Activated naive CD8-positive, alpha-beta T cell treated with anti-CD3 and anti-CD28 coated beads, Interleukin-2, amount 50 U/mL, for 24 hours (primary cell): ENCODE results near the gene C16orf74.

ENCODE experiments used
- ATAC-seq: fragments of 150-1000 bp; cut with Tn5 transposase; one replicate; pipeline ENCODE4 v1.10.0; 2021
- DNase-seq: peaks from one replicate; pipeline ENCODE4 v3.0.0; 2021
- H3K27ac Mint-ChIP-seq: one replicate; pipeline ENCODE4 v1.8.0; 2021; ENCODE audit warnings: mild to moderate bottlenecking, mixed read lengths
- H3K27me3 Mint-ChIP-seq: one replicate; pipeline ENCODE4 v1.8.0; 2021; ENCODE audit warnings: mixed read lengths
- H3K36me3 Mint-ChIP-seq: one replicate; pipeline ENCODE4 v1.8.0; 2021; ENCODE audit warnings: low read depth, mixed read lengths
- H3K4me1 Mint-ChIP-seq: one replicate; pipeline ENCODE4 v1.8.0; 2021; ENCODE audit warnings: mixed read lengths
- H3K4me3 Mint-ChIP-seq: one replicate; pipeline ENCODE4 v1.8.0; 2021; ENCODE audit warnings: mild to moderate bottlenecking, moderate library complexity, mixed read lengths
- H3K9me3 Mint-ChIP-seq: one replicate; pipeline ENCODE4 v1.8.0; 2021; ENCODE audit warnings: mixed read lengths

C16orf74 gene

GRCh38 chr16:85762970-85763369 is 12.1 kb upstream of the C16orf74 start:
- ATAC-seq (no peak), DNase-seq (no peak)
- Mint-ChIP-seq H3K36me3 (no peaks in the 10 kb centered on the region), H3K9me3 (no peaks in the 10 kb centered on the region), H3K4me3 (no peak overlapping the region), H3K27me3 (peaks cover 17% of the 10 kb centered on the region), H3K4me1 (peaks cover 18% of the 10 kb centered on the region), H3K27ac (no peak overlapping the region)

GRCh38 chr16:85761861-85762260 is 11.0 kb upstream of the C16orf74 start:
- ATAC-seq = no peak

GRCh38 chr16:85759631-85760419 is 8.9 kb upstream of the C16orf74 start:
- DNase-seq (peak; percentile 54), ATAC-seq (no peak)
- peaks cover 37% of the 10 kb centered on the region for H3K4me1 Mint-ChIP-seq
- H3K9me3 Mint-ChIP-seq = no peaks in the 10 kb centered on the region
- H3K36me3 Mint-ChIP-seq = no peaks in the 10 kb centered on the region
- H3K27me3 Mint-ChIP-seq = peaks cover 21% of the 10 kb centered on the region
- H3K4me3 Mint-ChIP-seq = no peak overlapping the region
- no peak overlapping the region for H3K27ac Mint-ChIP-seq

More at GRCh38 chr16:85761861-85762260, 11.0 kb upstream of the C16orf74 start:
- DNase-seq = no peak
- H3K36me3 Mint-ChIP-seq = no peaks in the 10 kb centered on the region
- H3K9me3 Mint-ChIP-seq = no peaks in the 10 kb centered on the region
- H3K4me3 Mint-ChIP-seq = no peak overlapping the region
- H3K4me1 Mint-ChIP-seq = peaks cover 27% of the 10 kb centered on the region
- no peak overlapping the region for H3K27ac Mint-ChIP-seq
- peaks cover 17% of the 10 kb centered on the region for H3K27me3 Mint-ChIP-seq

DNA sequence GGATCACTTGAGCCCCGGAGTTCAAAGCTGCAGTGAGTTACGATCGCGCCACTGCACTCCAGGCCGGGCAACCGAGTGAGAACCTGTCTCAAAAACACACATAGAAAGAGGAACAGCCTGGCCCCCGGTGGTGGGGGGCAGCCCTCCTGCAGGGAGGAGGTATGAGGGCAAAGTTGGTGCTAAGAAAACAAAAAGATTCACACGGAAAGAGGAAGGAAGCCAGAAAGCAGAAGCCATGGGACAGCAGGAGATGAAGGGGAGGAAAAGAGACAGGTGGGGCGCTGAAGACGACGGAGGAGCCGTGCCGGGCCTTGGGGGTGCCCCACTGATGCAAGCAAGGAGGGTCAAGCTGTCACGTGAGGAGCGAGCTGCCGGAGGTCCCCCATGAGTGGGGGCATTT is 8.2 kb upstream of the C16orf74 start:
- H3K36me3 Mint-ChIP-seq = no peaks in the 10 kb centered on the region
- H3K27ac Mint-ChIP-seq = no peak overlapping the region
- H3K4me3 Mint-ChIP-seq = peak overlapping the region; percentile 27
- no peaks in the 10 kb centered on the region for H3K9me3 Mint-ChIP-seq
- ATAC-seq (no peak), DNase-seq (no peak)
- H3K27me3 Mint-ChIP-seq = peaks cover 21% of the 10 kb centered on the region
- peaks cover 40% of the 10 kb centered on the region for H3K4me1 Mint-ChIP-seq

DNA sequence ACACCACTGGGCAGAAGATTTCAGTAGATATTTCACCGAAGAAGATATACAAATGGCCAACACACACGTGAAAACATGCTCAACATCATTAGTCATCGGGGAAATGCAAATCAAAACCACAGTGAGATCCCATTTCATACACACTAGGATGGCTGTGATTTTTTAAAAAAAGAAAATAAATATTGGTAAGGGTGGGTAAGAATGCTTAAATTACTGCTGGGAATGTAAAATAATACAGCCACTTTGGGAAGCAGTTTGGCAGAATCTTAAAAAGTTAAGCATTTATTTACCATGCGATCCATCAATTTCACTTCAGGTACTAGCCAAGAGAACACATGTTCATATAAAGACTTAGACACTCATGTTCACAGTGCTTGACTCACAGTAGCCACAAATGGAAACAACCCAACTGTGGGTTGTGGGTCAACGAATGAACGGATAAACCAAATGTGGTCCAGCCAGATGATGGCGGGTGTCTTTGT is 6.5 kb upstream of the C16orf74 start:
- DNase-seq = peak; percentile 48
- peak; percentile 61 for ATAC-seq
- H3K9me3 Mint-ChIP-seq = no peaks in the 10 kb centered on the region
- H3K4me1 Mint-ChIP-seq = peaks cover 46% of the 10 kb centered on the region
- peaks cover 25% of the 10 kb centered on the region for H3K27me3 Mint-ChIP-seq
- peak overlapping the region; percentile 35 for H3K27ac Mint-ChIP-seq
- H3K36me3 Mint-ChIP-seq = no peaks in the 10 kb centered on the region
- peak overlapping the region; percentile 29 for H3K4me3 Mint-ChIP-seq

- Mint-ChIP-seq H3K27ac (peak overlapping the region; percentile 46), H3K27me3 (peaks cover 33% of the 10 kb centered on the region), H3K4me3 (no peak overlapping the region), H3K4me1 (peaks cover 51% of the 10 kb centered on the region), H3K36me3 (no peaks in the 10 kb centered on the region), H3K9me3 (no peaks in the 10 kb centered on the region)
- peak; percentile 50 for ATAC-seq
- DNase-seq = no peak
These were observed 5.3 kb upstream of the C16orf74 start for GRCh38 chr16:85755929-85756768.

- DNase-seq (no peak), ATAC-seq (no peak)
- Mint-ChIP-seq H3K9me3 (no peaks in the 10 kb centered on the region), H3K4me1 (peaks cover 49% of the 10 kb centered on the region), H3K36me3 (no peaks in the 10 kb centered on the region), H3K4me3 (no peak overlapping the region), H3K27ac (no peak overlapping the region), H3K27me3 (peaks cover 33% of the 10 kb centered on the region)
These were observed 3.5 kb upstream of the C16orf74 start for GRCh38 chr16:85754413-85754812.

DNA sequence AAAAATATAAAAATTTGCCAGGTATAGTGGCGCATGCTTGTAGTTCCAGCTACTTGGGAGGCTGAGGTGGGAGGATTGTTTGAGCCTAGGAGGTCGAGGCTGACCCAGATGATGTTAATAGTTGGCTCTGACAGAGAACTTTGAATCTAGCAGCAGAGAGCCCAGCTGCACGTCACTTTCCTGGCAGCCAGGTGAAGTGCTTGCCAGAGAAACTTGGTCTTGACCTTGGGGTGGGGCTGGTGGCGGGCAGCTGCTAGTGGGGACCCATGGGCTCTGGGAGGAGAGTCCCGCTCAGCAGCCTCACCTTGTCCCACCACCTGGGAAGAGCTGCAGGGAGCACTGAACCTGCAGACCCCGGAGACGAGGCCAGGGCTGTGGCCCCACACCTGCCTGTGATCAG is 3.1 kb upstream of the C16orf74 start:
- no peak for ATAC-seq
- H3K36me3 Mint-ChIP-seq = no peaks in the 10 kb centered on the region

GRCh38 chr16:85753559-85753958 is 2.7 kb upstream of the C16orf74 start:
- peaks cover 42% of the 10 kb centered on the region for H3K4me1 Mint-ChIP-seq
- no peak for DNase-seq

More for the DNA sequence above, 3.1 kb upstream of the C16orf74 start:
- H3K27me3 Mint-ChIP-seq = peaks cover 28% of the 10 kb centered on the region
- H3K4me1 Mint-ChIP-seq = peaks cover 45% of the 10 kb centered on the region
- no peak overlapping the region for H3K27ac Mint-ChIP-seq
- no peak for DNase-seq
- no peaks in the 10 kb centered on the region for H3K9me3 Mint-ChIP-seq
- no peak overlapping the region for H3K4me3 Mint-ChIP-seq

GRCh38 chr16:85752511-85753420 is 1.9 kb upstream of the C16orf74 start:
- no peaks in the 10 kb centered on the region for H3K36me3 Mint-ChIP-seq
- H3K27me3 Mint-ChIP-seq = peaks cover 25% of the 10 kb centered on the region
- no peak overlapping the region for H3K27ac Mint-ChIP-seq
- no peak for DNase-seq
- H3K9me3 Mint-ChIP-seq = no peaks in the 10 kb centered on the region
- no peak overlapping the region for H3K4me3 Mint-ChIP-seq
- ATAC-seq = no peak
- H3K4me1 Mint-ChIP-seq = peaks cover 37% of the 10 kb centered on the region

More at GRCh38 chr16:85753559-85753958, 2.7 kb upstream of the C16orf74 start:
- Mint-ChIP-seq H3K36me3 (no peaks in the 10 kb centered on the region), H3K4me3 (no peak overlapping the region), H3K27me3 (peaks cover 26% of the 10 kb centered on the region), H3K9me3 (no peaks in the 10 kb centered on the region), H3K27ac (no peak overlapping the region)
- ATAC-seq = no peak

DNA sequence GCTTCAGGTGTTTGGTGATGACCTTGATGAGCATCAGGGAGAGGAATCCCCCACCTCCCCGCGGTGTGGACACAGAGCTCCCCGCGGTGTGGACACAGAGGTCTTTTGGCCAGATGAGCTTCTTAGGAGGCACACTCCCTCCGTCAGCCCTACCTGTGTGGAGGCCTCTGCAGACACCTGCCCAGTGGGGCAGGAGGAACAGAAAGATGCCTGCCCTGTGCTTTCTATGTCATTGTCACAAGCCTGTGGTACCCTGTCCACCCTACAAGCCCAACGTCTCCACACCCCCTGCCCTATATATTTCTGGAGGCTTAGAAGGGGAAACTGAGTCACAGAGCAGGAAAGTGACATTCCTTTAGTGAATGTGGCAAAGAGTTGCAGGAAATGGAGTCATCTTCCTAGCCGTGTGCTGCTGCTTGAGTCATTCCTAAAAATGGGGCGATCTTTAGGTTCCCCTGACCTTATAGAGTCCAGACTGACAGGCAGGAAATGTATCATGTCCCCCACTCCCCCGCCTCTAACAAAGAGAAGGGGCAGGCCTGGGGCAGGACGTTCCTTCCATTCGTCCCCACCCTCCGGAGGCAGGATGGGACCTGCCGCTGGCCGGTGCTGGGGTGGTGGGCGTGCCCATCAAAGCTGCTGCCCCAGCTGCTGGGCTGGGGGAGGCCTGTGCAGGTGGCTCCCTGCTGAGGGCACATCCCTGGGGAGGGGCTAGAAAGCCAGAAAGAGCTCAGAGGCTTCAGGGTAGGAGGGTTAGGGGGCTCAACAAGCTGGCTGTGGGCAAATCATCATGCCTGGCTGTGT is 1.0 kb upstream of the C16orf74 start:
- Mint-ChIP-seq H3K27ac (no peak overlapping the region), H3K9me3 (no peaks in the 10 kb centered on the region), H3K36me3 (no peaks in the 10 kb centered on the region), H3K4me3 (no peak overlapping the region), H3K27me3 (peaks cover 25% of the 10 kb centered on the region), H3K4me1 (peaks cover 34% of the 10 kb centered on the region)
- ATAC-seq = peak; percentile 11
- DNase-seq = no peak

GRCh38 chr16:85750146-85750826 is 610 bp downstream of the C16orf74 start:
- Mint-ChIP-seq H3K27ac (peak overlapping the region; percentile 46), H3K4me1 (peaks cover 31% of the 10 kb centered on the region), H3K36me3 (no peaks in the 10 kb centered on the region), H3K9me3 (no peaks in the 10 kb centered on the region), H3K4me3 (peak overlapping the region; percentile 81), H3K27me3 (peaks cover 21% of the 10 kb centered on the region)
- no peak for ATAC-seq
- DNase-seq = peak; percentile 39

DNA sequence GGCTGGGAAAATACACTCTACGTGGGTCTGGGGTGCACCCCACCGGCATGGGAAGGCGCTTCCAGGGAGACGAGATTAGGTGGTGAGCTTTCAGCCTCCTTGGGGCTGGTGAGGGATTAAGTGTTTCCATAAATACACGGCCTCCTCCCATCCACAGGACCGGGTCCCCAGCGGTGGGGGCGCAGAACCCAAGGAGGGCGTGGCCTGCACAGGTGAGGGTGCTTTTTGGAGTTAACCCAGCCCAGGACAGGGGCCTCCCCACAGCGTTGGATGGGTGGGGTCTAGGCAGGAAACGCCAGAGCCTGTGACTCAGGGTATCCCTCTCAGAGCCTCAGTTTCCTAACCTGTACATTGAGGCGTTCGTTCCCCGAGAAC is 1.1 kb downstream of the C16orf74 start:
- peaks cover 31% of the 10 kb centered on the region for H3K4me1 Mint-ChIP-seq
- no peak for ATAC-seq

More for the DNA sequence above, 1.1 kb downstream of the C16orf74 start:
- DNase-seq = no peak
- Mint-ChIP-seq H3K27ac (no peak overlapping the region), H3K27me3 (peaks cover 21% of the 10 kb centered on the region), H3K4me3 (peak overlapping the region; percentile 81), H3K36me3 (no peaks in the 10 kb centered on the region), H3K9me3 (no peaks in the 10 kb centered on the region)
